ENCODE data around the gene EWSR1.
"Not testable (repeated sequence)": the region's sequence is repeated elsewhere in the genome, so short reads cannot be mapped to it uniquely, and the experiment has no call there.

EWSR1 gene

DNA sequence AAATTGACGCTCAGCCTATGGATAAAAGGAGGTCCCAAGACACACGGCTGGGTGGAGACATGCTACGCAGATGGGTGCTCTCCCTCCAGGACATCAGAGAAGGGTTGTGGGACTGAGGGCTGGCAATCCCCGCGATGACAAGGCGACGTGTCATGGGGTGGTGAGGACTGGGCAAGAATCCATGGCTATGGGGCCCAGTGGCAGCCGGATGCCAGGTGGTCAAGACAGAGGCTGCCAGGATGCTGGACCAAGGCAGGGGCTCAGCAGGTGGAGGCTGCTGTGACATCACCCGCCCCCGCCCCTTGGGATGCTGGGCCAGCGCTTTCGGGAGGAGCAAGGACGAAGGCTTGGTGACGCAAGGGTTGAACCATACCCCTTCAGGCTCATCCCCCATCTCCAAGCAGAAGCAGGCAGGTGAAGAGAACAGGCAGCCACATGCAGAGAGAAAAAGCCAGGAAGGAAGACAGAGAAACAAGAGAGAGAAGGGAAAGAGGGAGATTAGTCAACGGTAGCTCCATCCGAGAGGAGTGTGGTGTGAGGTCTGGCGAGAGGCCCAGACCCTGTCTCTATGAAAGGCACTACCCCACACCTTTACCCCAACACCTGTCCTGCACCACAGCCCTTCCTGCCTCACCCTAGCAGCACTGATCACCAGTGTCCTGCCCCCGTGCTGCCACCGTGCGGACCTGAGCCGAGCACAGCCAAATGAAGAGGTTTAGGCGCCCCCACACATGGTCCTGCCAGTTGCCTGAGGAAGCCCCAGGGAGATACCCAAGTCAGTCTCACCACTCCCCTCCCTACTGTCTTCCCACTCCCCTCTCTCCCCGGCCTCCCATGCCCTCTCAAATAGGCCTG is 71.5 kb downstream of the EWSR1 start:
- no peak for DNase-seq (ENCODE audit: low spot score)

DNA sequence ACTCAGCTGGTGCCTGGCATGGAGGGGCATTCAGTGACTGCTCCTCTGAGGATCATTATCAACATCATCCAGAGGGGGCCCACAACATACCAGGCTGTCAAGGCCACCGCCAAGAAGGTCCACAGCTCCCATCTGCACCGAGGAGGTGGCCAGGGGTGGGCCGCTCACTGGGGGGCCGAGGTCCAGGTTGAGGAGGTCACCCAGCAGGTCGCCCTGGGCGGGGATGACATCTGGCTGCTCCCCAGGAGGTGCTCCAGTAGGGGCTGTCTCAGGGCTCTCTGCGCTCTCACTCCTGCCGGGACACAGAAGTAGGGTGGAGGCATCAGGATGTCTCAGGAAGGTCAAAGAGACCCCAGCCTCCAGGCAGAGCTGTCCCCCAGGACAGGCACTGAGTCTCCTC is 72.5 kb downstream of the EWSR1 start:
- no peak for DNase-seq (ENCODE audit: low spot score)

DNA sequence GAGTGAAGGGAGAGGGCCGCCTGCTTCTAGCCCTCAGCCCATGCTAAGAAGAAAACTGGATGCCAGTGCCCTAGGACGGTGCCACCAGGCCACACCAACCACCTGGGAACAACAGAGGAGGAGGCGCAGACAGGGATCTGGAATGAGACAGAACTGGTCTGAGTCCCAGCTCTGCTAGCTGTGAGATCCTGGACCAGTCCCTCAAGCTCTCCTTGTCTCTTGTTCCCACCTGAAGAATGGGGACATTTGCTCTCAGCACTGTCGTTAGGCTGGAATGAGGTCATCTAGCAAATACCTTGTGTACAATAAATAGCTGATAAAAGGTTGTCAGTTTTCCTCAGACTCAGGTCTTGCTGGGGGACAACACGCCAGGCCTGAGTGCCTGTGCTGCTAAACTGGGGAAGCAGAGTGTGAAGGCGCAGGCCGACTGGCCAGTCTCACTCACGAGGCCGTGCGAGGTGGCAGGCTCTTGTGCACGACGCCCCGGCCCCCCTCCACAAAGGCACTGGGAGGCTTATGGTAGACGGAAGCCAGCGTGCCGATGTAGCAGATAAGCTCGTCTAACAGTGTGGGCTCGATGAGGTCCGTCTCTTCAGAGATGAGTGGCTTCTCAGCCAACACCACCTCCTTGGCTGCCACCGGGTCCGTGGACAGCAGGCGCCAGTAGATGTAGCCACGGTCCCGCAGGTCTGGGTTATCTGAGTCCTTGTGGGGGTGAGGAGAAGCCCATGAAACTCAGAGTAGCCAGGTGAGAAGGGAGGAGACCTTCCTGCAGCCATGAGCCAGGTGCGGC is 73.2 kb downstream of the EWSR1 start:
- DNase-seq (ENCODE audit: low spot score), result no peak

DNA sequence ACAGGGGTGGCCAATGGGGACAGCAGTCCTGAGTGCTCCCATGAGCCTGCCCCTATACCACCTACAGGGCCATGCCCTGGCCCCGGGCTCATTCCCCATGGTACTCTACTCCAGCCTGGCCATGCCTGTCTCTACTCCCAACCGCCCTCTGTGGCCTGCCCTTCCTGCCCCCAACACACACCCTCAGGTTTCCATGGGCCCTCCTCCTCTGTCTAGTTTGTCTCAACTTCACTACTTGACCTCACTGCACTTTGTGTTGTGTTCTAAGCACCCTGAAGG is 73.7 kb downstream of the EWSR1 start:
- DNase-seq (ENCODE audit: low spot score), result no peak

DNA sequence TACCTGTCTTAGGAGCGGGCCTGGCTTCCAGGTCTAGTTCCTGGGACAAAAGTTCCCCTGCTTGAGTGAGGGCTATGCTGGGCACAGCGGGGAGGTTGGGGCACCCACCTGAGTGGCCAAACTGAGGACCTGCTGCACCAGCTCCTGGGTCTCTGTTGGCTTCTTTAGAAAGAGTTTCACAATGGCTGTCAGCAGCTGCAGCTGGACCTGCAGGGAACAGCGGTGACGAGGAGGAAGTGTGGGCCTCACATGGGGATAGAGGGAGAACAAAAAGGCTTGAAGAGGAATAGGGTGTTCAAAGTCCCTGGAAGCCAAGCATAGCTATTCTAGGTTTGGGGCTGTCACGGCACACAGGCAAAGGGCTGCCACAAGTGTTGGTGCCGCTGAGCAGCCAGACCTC is 74.1 kb downstream of the EWSR1 start:
- no peak for DNase-seq (ENCODE audit: low spot score)

DNA sequence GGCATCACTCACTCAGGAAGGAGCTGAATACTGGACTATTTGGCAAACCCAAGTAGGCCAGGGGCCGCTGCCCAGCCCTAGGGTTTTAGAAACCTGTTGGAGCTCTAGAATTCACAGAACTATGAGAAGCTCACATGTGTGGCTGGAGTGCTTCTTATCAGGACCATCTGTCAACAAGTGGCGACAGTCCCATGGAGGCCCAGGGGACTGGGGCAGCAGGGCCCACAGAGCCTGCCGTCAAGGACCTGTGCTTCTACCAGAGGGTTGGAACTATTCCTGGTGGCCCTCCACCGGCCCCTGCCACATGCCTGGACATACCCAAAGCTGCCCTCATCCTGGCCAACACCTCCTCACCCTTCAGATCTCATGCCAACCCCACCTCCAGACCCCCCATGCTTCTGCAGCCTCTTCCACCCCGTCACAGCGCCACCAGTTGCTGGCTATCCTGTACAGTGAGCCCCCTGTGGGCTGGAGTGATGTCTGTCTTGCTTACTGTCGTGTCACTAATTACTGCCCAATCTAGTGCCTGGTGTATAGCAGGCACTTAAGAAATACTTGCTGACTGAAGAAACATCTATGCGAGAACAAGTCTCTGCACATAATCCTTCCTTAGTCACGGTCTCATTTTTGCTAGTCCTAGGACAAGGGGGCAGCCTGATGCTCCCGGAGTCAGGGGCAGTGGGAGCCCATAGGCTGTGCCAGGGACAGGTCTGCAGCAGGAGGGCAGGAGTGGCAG is 74.7 kb downstream of the EWSR1 start:
- DNase-seq (ENCODE audit: low spot score), result no peak

DNA sequence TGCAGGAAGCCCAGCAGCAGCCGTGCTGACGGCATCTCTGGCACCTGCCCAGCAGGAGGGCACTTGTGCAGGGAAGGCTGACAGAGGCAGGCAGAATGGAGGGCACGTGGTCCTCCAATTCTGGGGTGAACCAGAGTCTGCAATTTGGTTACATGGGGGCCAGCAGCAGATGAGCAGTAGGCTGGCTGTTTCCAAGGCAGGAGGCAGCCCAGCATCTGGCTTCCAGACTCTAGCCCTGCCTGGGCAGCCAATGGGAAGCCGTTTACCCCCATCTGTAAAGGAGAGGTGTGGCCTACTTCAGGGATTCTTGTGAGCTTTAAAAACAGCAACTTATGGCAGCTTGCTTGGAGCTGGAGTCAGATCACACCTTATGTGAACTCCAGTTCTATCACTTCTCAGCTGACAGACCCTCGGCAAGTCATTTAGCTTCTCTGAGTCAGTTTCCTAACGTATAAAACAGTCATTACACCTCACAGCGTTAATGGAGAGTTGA is 75.3 kb downstream of the EWSR1 start:
- DNase-seq (ENCODE audit: low spot score), result peak; percentile 86

DNA sequence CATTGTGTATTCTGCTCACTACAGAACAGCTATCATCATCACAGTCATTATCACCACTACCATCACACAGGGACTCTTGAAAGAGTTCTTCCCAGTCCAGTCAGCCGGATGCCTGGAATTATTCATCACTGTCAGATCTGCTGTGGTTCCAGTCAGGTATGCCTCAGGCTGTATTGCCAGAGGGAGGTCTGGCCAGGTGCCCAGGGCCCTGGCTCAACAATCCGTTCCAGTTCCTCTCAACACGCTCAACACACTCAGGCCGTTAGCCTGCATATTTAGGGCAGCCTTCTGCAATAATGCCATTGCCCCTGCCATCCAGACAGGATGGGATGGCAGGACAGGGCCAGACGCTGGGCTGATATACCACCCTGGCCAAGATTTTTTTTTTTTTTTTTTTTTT is 76.1 kb downstream of the EWSR1 start:
- peak; percentile 86 for DNase-seq (ENCODE audit: low spot score)

DNA sequence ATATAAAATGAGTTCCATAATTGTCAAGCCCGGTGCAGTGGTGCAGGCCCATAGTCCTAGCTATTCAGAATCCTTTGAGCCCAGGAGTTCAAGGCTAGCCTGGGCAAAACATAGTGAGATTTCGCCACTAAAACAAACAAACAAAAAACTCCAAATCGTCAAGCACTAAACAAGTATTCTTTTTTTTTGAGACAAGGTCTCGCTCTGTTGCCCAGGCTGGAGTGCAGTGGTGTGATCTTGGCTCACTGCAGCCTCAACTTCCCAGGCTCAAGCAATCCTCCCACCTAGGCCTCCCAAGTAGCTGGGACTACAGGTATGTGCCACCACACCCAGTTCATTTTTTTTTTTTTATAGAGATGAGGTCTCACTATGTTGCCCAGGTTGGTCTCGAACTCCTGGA is 76.8 kb downstream of the EWSR1 start:
- DNase-seq (ENCODE audit: low spot score), result not testable (repeated sequence)

DNA sequence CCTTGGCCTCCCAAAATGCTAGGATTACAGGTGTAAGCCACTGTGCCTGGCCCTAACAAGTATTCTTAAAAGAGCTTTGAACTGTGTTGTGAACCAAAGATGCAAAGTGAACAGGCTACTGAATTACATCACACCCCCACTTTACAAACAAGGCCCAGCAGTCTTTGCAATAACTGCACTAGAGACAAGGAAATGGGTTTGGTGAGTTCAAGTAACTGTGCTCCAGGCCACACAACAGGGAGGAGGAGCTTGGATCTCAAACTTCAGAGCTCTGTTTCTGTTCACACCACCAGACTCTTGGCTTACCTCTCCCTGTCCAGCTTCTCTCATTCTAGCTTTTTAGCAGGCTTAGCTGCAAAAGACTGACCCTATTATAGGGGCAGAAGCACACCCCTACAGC is 77.9 kb downstream of the EWSR1 start:
- DNase-seq (ENCODE audit: low spot score), result no peak

DNA sequence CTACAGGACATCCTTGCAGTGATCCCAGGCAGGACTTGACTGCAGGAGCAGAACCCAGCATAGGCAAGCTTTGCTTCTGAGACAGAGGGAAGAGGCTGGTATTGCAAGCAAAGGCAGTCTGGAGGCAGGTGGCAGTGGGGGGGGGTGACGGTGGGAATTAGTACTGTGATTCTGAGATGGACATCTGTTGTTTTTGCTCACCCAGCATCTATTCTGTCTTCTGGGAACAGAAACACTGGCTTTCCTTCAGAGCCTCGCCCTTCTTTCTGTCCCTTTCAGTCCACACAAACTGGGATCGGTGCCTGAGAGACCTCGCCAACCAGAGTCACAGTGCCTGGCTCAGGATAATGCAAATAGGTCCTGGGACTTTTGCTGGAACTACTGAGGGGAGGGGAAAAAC is 78.6 kb downstream of the EWSR1 start:
- no peak for DNase-seq (ENCODE audit: low spot score)

DNA sequence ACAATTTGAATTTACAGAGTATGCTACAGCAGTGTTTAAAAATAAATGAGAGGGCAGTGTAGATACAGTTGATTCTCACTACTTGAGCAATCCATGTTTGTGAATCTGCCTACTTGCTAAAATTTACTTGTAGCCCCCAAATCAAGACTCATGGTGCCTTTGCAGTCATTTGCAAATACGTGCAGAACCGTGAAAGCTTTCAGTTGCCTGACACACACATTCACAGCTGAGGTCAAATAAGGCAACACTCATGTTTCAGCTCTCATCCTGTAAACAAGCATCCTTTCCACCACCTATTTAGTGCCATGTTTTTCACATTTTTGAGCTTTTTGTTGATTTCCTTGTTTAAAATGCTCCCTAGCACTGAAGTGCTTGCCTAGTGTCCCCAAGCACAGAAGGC is 80.0 kb downstream of the EWSR1 start:
- DNase-seq (ENCODE audit: low spot score), result no peak

DNA sequence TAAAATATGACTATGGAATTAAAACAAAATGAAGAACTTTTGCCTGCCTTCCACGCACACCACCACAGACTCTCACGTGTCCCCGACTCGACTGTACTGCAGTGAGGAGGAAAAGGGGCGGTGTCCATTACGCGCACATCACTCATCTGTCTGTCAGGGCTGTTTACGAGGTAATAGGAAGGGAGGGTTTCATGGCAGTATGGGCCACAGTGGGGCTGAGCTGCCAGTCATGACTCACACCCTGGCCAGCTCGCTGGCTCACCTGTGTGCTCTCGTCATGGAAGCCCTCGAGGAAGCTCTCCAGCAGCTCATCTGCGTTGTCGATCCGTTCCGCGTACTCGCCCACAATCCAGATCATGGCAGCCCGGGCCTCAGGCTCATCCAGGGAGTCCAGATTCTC is 80.9 kb downstream of the EWSR1 start:
- no peak for DNase-seq (ENCODE audit: low spot score)

All from AG20443 (cell line).